Fibroblast of upper back skin (primary cell): ENCODE measurements around the gene TTC28.
"Not testable (repeated sequence)": the region's sequence is repeated elsewhere in the genome, so short reads cannot be mapped to it uniquely, and the experiment has no call there.

Source experiments
- DNase-seq: peaks from one replicate; pipeline ENCODE4 v3.0.0-alpha.2; 2013

TTC28 gene

DNA sequence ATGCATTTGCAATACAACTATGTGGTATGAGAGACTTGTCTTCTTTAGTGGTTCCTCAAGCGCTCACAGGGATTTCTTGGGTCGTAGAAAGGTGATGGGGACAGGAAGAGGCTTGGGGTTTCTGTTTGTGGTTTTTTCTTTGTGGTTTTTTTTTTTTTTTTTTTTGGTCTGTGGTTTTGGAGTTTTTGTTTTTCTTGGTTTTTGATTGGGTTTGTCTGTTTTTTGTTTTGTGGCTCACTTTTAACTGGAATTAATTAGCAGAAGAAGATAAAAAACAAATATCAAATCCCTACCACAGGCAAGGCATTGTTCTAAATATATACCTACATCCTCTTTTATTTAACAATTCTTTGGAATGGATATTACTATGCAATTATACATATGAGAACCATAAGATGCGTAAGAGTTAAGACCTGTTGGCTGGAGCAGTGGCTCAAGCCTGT, 5.5 kb downstream of the TTC28 start:
- peak; percentile 68 for DNase-seq

DNA sequence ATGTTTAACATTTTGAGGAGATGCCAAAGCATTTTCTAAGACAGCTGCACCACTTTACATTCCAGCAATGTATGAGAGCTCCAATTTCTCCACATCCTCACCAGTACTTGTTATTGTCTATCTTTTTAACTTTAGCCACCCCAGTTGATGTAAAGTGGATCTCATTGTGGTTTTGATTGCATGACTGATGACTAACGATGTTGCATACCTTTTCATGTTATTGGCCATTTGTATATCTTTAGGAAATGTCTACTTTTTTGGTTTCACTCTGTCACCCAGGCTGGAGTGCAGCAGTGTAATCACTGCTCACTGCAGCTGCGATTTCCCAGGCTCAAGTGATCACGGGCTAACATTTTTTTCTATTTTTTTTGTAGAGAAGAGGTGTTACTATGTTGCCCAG, 8.9 kb downstream of the TTC28 start:
- DNase-seq, result no peak

DNA sequence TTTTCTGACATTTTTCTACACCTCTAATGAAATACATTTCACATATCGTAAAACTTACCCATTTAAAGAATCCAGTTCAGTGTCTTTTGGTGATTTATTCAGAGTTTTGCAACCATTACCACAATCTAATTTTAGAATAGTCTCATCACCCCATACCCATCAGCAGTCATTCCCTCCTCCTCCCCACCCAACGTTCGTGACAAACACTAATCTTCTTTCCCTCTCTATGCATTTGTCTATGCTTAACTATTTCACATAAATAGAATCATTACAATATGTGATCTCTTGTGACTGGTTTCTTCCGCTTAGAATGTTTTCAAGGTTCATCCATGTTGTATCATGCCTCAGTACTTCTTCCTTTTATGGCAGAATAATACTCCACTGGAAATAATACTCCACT, 9.5 kb downstream of the TTC28 start:
- peak; percentile 54 for DNase-seq

DNA sequence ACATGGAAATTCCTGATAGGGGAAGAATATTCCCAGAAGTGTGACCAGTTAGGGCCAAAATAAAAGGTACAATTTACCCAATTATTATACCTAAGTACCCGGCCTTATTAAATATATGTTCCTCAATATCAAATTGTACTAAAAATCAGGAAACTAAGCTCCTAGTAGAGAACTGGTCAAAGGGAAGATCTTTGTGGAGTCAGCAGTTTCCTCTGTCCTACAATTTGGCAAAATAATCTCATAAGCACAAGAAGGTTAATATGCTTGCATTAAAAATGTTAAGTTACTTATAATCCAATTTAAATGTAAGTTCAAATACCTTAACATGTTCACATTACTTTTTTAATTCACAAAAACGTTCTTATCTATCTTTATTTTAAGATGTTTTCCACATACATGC, 10.3 kb downstream of the TTC28 start:
- DNase-seq, result no peak

DNA sequence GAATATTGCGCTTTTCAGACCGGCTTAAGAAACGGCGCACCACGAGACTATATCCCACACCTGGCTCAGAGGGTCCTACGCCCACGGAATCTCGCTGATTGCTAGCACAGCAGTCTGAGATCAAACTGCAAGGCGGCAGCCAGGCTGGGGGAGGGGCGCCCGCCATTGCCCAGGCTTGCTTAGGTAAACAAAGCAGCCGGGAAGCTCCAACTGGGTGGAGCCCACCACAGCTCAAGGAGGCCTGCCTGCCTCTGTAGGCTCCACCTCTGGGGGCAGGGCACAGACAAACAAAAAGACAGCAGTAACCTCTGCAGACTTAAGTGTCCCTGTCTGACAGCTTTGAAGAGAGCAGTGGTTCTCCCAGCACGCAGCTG, 16.1 kb downstream of the TTC28 start:
- DNase-seq, result not testable (repeated sequence)

DNA sequence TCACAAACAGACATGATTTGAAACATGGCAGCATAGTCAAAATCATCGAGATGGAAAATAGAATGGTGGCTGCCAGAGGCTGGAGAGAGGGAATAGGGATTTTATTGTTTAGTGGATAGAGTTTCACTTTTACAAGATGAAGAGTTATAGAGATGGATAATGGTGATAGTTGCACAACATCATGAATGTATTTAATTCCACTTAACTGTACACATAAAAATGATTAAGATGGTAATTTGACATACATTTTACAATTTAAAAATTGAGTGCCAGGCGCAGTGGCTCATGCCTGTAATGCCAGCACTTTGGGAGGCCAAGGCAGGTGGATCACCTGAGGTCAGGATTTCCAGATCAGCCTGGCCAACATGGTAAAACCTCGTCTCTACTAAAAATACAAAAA, 21.2 kb downstream of the TTC28 start:
- DNase-seq, result no peak

DNA sequence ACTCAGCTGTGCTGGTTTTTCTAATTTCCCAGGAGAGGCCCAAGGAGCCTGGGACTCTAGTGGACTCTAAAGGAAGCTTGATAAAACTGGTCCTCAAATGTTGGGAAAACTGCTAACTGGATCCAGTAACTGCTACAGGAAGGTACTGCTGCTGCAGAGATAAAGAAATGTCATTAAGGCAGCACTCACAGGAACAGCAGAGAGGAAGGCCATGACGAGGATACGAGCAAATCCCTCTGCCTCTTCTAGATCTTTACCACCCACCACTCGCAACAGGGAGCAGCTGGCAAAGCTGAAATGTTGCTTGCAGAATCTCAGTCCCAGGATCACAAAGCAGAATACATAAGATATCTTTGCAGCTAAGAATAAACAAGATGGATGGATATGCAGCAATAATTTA, 23.5 kb downstream of the TTC28 start:
- DNase-seq, result no peak

DNA sequence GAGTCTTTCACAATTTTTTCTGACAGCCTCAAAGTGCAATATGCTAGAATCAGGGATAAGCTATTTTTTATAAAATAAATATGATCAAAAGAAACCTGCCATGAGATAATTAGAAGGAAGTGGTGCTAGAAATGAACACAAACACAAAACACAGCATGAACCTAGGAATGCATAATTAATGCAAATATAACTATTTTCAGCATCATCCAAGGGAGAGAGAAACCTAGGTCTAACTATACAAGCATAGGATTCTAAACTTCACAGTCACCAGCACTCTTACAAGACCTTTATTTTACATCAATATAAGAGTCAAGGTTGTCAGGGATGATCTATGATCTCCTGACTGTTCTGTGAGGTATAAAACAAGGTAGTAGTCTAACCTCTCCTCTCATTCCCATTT, 29.2 kb downstream of the TTC28 start:
- no peak for DNase-seq

DNA sequence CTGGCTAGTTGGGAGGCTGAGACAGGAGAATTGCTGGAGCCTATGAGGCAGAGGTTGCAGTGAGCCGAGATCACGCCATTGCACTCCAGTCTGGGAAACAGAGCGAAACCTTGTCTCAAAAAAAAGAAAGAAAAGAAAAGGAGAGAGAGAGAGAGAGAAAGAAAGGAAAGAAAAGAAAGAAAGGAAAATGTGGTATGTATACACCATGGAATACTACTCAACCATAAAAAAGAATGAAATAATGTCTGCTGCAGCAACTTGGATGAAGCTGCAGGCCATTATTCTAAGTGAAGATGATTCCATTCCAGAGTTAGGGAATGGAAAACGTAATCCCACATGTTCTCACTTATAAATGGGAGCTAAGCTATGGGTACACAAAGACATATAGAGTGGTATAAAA, 30.8 kb downstream of the TTC28 start:
- no peak for DNase-seq

DNA sequence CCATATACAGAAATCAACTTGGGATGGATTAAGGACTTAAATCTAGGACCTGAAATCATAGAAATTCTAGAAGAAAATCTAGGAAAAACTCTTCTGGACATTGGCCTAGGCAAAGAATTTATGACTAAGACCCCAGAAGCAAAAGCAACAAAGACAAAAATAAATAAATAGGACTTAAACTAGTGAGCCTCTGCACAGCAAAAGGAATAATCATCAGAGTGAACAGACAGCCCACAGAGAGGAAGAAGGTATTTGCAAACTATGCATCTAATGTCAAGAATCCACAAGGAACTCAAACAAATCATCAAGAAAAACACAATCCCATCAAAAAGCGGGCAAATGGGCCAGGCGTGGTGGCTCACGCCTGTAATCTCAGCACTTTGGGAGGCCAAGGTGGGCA, 32.4 kb downstream of the TTC28 start:
- no peak for DNase-seq

DNA sequence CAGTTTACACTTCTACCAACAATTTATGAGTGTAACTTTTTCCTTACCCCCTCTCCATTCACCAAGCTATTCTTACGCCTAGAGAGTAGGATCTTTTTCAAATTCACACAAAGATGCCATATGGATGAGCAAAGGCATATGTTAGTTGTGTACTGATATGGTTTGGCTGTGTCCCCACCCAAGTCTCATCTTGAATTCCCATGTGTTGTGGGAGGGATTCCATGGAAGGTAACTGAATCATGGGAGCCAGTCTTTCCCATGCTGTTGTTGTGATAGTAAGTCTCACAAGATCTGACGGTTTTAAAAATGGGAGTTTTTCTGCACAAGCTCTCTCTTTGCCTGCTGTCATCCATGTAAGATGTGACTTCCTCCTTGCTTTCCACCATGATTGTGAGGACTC, 40.3 kb downstream of the TTC28 start:
- no peak for DNase-seq

DNA sequence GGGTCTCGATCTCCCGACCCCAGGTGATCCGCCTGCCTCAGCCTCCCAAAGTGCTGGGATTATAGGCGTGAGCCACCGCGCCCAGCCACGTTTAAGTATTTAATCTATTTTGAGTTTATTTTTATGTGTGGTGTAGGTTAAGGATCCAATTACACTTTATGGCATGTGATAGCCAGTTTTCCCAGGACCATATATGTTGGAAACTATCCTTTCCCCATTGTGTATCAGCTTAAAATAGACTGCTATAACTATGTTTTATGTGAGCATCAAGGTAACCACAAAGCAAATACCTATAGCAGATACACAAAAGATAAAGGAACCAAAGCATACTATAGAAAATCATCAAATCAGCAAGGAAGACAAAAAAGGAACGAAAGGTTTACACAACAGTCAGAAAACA, 42.4 kb downstream of the TTC28 start:
- DNase-seq, result no peak

DNA sequence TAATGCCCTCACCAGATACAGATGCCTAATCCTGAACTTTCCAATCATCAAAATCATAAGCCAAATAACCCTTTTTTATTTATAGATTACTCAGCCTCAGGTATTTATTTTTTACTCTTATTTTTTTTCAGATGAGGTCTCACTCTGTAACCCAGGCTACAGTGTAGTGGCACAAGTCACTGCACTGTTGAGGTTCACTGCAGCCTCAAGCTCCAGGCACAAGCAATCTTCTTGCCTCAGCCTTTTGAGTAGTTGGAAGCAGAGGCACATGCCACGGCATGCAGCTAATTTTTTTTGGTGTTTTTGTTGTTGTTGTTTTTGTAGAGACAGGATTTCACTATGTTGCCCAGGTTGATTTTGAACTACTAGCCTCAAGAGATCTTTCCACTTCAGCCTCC, 49.5 kb downstream of the TTC28 start:
- no peak for DNase-seq

DNA sequence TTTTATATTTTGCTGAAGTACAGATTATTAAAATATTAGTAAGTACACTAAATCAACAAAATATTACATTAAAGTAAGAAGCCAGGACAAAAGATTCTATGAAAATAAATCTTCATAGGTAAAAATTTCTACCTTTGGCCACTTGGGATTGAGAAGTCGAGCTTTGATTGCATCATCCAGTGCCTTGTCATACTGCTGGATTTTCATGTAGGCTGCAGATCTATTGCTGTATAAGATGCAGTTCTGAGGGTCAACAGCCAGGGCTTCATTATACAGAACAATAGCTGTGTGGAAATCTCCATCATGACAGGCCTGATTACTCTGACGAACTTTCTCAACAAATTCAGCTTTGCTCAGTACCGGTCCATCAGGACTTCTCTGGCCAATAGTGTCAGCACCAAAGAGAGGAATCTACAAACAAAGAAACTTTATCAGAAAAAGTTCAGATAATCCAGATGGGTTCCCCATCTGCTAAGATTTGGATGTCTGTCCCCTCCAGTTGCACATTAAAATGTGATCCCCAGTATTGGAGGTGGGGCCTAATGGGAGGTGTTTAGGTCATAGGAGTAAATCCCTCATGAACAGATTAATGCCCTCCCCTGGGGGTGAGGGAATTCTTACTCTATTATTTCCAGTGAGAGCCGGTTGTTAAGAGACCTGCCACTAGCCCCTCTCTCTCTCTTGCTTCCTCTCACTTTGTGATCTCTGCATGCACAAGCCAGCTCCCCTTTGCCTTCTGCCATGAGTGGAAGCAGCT, 50.0 kb downstream of the TTC28 start:
- peak; percentile 20 for DNase-seq

DNA sequence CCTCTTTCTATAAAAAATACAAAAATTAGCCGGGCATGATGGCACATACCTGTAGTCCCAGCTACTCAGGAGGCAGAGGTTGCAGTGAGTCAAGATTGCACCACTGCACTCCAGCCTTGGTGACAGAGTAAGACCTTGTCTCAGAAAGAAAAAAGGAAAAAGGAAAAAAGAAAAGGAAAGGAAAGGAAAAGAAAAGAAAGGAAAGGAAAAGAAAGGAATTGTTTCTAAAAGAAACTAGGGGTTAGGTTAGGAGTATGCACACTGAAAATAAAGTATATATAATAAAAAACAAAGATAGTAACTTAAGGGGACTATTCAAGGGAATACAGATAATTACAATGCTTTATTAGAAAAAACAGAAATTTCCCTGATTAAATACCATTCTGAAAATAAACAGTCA, 50.9 kb downstream of the TTC28 start:
- no peak for DNase-seq

DNA sequence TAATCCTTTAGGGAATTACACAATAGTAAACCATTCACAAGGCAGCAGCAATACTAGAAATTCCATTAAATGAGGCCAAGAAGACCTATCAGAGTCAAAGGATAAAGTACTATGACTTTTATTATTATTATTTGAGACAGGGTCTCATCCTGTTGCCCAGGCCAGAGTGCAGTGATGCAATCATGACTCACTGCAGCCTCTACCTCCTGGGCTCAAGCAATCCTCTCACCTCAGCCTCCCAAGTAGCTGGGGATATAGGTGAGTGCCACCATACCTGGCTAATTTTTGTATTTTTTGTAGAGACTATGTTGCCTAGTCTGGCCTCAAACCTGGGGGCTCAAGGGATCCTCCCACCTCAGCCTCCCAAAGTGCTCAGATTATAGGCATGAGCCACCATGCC, 51.8 kb downstream of the TTC28 start:
- no peak for DNase-seq

DNA sequence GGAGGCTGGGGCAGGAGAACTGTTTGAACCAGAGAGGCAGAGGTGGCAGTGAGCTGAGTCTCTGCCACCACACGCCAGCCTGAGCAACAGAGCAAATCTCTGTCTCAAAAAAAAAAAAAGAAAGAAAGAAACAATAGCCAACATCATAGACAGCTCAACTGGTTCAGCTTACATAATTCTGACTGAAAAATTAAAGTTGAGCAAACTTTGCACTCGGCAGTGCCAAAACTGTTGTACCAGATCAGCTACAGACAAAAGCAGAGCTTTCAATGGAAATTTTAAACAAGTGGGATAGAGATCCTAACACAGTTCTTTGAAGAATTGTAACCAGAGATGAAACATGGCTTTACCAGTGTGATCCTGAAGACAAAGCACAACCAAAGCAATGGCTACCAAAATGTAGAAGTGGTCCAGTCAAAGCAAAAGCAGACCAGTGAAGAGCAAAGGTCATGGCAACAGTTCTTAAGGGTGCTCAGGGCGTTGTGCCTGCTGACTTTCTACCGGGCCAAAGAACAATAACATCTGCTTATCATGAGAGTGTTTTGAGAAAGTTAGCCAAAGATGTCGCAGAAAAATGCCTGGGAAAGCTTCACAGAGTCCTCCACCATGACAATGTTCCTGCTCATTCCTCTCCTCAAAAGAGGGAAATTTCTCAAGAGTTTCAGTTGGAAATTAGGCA, 59.3 kb downstream of the TTC28 start:
- DNase-seq, result no peak

DNA sequence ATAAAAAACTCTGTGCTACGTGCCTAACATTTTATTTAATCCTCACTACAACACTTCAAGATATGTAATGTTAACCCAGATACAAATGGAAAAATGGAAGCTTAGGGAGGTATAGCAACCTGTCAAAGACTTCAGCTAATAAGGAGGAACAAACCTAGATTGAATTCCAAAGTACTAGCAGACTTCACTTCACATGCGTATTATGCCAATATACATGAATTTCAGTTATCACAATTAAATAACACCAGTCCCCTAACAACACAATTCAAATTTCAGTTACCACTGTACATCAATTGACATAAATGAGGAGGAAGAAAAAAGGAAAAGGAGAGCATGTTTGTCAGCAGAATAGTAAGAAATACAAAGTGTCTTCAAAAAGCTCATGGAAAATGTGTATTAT, 60.4 kb downstream of the TTC28 start:
- DNase-seq, result no peak

DNA sequence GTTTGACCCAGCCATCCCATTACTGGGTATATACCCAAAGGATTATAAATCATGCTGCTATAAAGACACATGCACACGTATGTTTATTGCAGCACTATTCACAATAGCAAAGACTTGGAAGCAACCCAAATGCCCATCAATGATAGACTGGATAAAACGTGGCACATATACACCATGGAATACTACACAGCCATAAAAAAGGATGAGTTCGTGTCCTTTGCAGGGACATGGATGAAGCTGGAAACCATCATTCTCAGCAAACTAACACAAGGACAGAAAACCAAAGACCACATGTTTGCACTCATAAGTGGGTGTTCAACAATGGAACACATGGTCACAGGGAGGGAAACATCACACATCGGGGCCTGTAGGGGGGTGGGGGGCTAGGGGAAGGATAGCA, 64.2 kb downstream of the TTC28 start:
- not testable (repeated sequence) for DNase-seq

DNA sequence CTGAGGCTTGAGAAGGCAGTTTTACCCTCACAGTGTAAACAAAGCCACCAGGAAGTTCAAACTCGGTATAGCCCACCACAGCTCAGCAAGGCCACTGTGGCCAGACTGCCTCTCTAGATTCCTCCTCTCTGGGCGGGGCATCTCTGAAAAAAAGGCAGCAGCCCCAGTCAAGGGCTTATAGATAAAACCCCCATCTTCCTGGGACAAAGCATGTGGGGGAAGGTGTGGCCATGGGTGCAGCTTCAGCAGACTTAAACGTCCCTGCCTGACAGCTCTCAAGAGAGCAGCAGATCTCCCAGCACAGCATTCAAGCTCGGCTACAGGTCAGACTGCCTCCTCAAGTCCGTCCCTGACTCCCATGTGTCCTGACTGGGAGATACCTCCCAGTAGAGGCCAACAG, 69.7 kb downstream of the TTC28 start:
- no peak for DNase-seq

DNA sequence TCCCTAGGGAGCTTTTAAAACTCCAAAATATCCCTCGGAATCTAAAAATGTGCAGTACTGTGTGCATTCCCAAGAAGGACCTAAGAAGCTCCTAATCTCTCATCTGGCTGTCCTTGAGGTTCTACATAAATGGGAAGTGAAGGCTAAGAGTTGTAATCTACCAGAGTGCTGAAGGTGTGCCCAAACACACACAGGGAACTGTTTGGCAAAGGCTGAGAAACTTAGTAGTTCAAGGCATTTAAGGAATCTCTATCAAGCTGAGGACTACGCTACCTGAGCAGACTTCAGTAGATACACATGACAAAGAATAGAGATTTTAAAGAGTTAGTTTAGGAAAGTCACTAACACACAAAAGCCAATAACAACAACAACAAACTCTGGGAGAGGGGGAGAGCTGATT, 71.1 kb downstream of the TTC28 start:
- DNase-seq, result no peak

DNA sequence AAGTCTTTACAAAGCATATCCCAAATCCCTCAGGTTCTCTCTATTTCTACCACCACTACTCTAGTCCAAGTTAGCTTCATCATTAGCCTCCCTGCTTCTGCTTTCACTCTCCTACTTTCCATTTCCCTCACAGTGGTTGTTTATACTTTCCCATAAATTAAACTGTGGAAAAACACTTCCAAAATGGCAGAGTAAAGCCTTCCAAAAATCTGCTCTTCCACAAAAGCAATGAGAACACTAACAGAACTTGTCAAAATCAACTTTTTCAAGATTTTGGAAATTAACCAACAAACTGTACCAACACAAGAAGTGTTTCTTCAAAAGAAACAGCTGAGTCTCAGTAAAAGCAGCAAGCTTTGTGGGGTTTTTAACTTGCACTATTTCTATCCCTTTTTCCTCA, 71.8 kb downstream of the TTC28 start:
- no peak for DNase-seq

DNA sequence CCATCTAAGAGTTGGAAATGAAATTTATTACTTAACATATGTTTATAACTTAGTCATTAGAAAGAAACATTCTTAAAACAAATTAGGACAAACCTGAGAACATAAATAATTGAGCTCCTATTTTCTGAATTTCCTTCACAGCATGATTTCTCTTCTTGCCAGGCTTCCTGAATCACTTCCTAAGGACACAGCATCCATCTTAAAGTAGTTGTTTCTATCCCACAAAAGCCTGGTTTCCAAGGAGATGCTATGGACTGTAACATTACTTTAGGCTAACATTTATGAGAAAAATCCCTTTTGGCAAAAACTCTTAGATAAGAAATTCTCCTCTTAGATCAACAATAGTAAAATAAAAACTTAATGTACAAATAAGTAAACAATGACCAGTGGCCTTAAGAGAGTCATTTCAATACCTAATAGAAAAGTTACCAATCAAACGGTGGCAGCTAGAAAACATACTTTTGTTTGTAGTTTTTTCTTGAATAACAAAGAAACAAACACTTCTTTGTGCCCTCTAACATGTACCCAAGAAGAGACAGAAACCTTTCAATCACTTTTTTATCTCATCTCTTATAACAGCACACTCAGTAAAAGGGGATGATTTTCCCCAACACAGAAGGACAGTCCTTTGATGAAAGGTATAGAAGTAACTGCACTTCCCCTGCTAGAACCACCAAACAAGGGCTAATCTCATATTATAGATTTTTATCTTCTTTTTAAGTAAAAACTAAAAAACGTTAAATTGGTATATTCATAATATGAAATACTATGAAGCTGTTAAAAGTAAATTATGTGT, 74.5 kb downstream of the TTC28 start:
- no peak for DNase-seq

DNA sequence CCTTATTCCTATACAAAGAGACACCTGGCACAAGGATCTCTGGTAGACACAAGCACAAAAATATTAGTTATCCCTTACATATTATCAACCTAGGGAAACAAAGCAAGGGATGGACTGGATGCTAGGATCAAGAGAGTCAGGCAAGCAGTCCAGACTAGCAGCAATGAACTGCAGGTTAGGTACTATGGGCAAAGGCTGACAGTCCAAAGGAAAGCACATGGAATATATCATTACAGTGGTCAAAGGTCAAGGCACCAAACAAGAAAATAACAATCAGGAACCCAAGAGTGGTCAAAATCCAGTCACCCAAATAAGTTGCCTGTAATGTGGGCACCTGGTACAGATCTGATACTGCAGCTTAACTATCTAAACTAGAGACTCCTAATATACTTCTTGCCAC, 77.7 kb downstream of the TTC28 start:
- no peak for DNase-seq
